Loucy (cell line): Measurements from ENCODE around the gene STK25.

Experiments
- CTCF ChIP-seq: fragments of 200-600 bp; sonication (generic); conservative IDR thresholded peaks from 2 replicates; pipeline ENCODE4 v1.5.1; 2014; ENCODE audit warnings: mild to moderate bottlenecking, antibody characterized with exemption, low read length
- EZH2phosphoT487 ChIP-seq: fragments of 200-600 bp; IDR thresholded peaks from 2 replicates; pipeline ENCODE4 v1.6.1; 2018; ENCODE audit warnings: antibody characterized with exemption, mild to moderate bottlenecking, moderate library complexity, borderline replicate concordance

DNA sequence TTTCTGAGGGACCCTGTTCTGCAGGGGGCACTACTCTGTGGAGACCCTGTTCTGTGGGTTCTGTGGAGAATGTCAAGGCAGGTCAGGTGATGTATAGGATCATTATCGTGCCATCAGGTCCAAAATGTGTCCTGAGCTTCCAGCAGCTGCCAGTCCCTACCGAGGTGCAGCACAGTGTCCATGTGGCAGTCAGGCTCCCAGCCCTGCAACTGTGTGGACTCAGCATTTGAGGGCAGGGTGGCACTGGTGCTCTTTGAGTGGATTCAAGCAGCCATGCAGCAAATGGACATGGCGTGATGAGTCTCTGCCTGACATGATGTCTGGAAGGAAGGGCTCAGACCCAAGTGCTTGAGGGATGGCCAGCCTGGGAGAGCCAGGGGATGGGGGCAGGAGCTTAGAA is 35.0 kb downstream of the STK25 start:
- TF ChIP-seq CTCF, result no peak
- TF ChIP-seq EZH2phosphoT487, result no peak
